ENCODE measurements around the gene NLRP7. TPM values are rescaled to one million over a fixed set of nuclear protein-coding genes. Genes with fewer than 3 reads are reported as not detected.

NLRP7 gene
- total RNA-seq, 2 donors from 2014 or later: 7.6 TPM; not detected in 1

DNA sequence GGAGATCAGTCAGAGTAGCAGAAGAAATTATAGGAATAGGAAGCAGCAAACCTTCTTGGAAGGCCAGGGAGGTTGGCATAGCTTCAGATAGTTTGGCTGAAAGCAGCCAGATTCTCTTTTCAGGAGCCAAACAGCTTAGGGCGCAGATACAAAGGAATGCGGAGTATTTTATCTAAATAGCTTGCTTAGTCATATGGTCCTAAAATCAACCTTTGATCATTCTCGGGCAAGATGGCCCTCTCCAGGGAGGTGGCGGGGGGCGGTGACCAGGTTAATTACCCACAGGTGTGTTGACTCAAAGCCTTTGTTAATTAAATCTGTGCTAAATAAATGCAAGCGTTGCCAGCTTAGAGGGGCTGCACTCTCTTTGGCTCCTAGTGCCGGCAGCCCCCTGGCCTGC is 53.9 kb downstream of the NLRP7 start:
- Histone ChIP-seq H3K4me3 (no peak overlapping the region), H3K9me3 (no peaks in the 10 kb centered on the region), H3K27ac (no peak overlapping the region), H3K36me3 (no peaks in the 10 kb centered on the region), H3K4me1 (replicated peaks) (no peaks in the 10 kb centered on the region), H3K27me3 (replicated peaks; ENCODE audit: insufficient read depth) (no peaks in the 10 kb centered on the region)
- TF ChIP-seq POLR2A (IDR thresholded peaks at IDR 0.05) (no peak), POLR2AphosphoS5 (IDR thresholded peaks at IDR 0.05) (no peak)
- TF ChIP-seq, protein P1, sequence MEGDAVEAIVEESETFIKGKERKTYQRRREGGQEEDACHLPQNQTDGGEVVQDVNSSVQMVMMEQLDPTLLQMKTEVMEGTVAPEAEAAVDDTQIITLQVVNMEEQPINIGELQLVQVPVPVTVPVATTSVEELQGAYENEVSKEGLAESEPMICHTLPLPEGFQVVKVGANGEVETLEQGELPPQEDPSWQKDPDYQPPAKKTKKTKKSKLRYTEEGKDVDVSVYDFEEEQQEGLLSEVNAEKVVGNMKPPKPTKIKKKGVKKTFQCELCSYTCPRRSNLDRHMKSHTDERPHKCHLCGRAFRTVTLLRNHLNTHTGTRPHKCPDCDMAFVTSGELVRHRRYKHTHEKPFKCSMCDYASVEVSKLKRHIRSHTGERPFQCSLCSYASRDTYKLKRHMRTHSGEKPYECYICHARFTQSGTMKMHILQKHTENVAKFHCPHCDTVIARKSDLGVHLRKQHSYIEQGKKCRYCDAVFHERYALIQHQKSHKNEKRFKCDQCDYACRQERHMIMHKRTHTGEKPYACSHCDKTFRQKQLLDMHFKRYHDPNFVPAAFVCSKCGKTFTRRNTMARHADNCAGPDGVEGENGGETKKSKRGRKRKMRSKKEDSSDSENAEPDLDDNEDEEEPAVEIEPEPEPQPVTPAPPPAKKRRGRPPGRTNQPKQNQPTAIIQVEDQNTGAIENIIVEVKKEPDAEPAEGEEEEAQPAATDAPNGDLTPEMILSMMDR (IDR thresholded peaks at IDR 0.05): no peak
- 19% methylated on average over 7 of the region's 7 CpGs for WGBS
- DNase-seq (ENCODE audit: low spot score): no peak
- intact Hi-C loops (cut with DNase I): no loop called here

DNA sequence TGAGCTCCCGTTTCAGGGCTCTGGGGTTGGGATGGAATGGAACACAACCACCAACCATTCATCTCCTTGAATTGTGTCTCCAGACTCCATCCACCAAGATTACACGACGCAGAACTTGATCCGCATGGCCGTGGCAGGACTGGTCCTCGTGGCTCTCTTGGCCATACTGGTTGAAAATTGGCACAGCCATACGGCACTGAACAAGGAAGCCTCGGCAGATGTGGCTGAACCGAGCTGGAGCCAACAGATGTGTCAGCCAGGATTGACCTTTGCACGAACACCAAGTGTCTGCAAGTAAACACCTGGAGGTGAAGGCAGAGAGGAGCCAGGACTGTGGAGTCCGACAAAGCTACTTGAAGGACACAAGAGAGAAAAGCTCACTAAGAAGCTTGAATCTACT is 57.8 kb downstream of the NLRP7 start:
- intact Hi-C loops (cut with DNase I): no loop called here
- Histone ChIP-seq H3K27ac (no peak overlapping the region), H3K36me3 (no peaks in the 10 kb centered on the region), H3K4me1 (replicated peaks) (no peaks in the 10 kb centered on the region), H3K27me3 (replicated peaks; ENCODE audit: insufficient read depth) (no peaks in the 10 kb centered on the region), H3K9me3 (no peaks in the 10 kb centered on the region), H3K4me3 (no peak overlapping the region)
- TF ChIP-seq, protein P1 (IDR thresholded peaks at IDR 0.05): no peak
- TF ChIP-seq POLR2A (IDR thresholded peaks at IDR 0.05): no peak
- no peak for TF ChIP-seq POLR2AphosphoS5 (IDR thresholded peaks at IDR 0.05)
- DNase-seq (ENCODE audit: low spot score): no peak
- WGBS: 90% methylated on average over 11 of the region's 11 CpGs

DNA sequence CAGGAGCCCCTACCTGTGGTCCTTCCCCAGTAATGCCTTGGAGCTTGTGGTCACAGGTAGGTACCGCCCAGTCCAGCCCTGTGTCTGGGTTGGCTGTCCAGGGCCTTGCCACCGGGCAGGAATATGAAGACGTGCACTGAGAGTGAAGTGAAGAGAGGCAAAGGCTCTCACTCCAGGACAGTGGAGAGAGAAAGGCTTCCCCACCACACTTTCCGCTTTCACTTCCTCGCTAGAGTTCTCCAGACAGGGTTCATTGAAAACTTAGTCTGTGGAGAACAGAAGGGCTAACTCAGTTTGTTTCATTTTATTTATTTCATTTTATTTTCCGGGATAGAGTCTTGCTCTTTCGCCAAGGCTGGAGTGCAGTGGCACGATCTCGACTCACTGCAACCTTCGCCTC is 59.1 kb downstream of the NLRP7 start:
- intact Hi-C loops (cut with DNase I): no loop called here
- Histone ChIP-seq H3K36me3 (no peaks in the 10 kb centered on the region), H3K27ac (no peak overlapping the region), H3K4me3 (no peak overlapping the region), H3K27me3 (replicated peaks; ENCODE audit: insufficient read depth) (no peaks in the 10 kb centered on the region), H3K4me1 (replicated peaks) (no peaks in the 10 kb centered on the region), H3K9me3 (no peaks in the 10 kb centered on the region)
- TF ChIP-seq POLR2A (IDR thresholded peaks at IDR 0.05) (no peak), POLR2AphosphoS5 (IDR thresholded peaks at IDR 0.05) (no peak)
- TF ChIP-seq, protein P1 (IDR thresholded peaks at IDR 0.05): no peak
- DNase-seq (ENCODE audit: low spot score): no peak
- WGBS: 89% methylated on average over 10 of the region's 10 CpGs

DNA sequence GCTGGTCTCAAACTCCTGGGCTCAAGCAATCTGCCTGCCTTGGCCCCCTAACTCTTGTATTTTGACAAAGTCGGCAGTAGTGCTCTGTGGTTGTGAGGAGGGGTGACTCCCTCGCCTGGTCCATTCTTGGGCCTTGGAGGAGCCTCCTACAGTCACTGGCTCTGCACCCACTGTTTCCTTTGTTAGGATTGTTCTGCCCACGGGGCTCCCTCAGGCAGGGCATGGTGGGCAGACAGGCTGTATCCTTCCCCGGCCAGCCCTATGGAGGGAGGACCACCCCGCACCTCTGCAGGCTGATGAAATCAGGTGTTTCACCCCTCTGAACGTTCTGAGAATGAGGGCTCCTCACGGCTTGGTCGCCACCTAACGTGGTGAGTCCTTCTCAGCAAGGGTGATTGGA is 64.1 kb downstream of the NLRP7 start:
- Histone ChIP-seq H3K4me3 (no peak overlapping the region), H3K27ac (no peak overlapping the region), H3K9me3 (no peaks in the 10 kb centered on the region), H3K4me1 (replicated peaks) (no peaks in the 10 kb centered on the region), H3K27me3 (replicated peaks; ENCODE audit: insufficient read depth) (no peaks in the 10 kb centered on the region), H3K36me3 (no peaks in the 10 kb centered on the region)
- DNase-seq (ENCODE audit: low spot score): no peak
- TF ChIP-seq, protein P1 (IDR thresholded peaks at IDR 0.05): no peak
- WGBS: 78% methylated on average over 8 of the region's 9 CpGs
- intact Hi-C loops (cut with DNase I): no loop called here

- no peaks in the 10 kb centered on the region for H3K9me3 ChIP-seq
- H3K27ac ChIP-seq: no peak overlapping the region
- H3K36me3 ChIP-seq: no peaks in the 10 kb centered on the region
- no peaks in the 10 kb centered on the region for H3K27me3 ChIP-seq (replicated peaks; ENCODE audit: insufficient read depth)
- intact Hi-C loops (cut with DNase I): no loop called here
- no peak for DNase-seq (ENCODE audit: low spot score)
- 42% methylated on average over 7 of the region's 7 CpGs for WGBS
- TF ChIP-seq POLR2AphosphoS5 (IDR thresholded peaks at IDR 0.05) (no peak), POLR2A (IDR thresholded peaks at IDR 0.05) (no peak)
- TF ChIP-seq, protein P1 (IDR thresholded peaks at IDR 0.05): no peak
- H3K4me3 ChIP-seq: no peak overlapping the region
- H3K4me1 ChIP-seq (replicated peaks): no peaks in the 10 kb centered on the region
Measured at GRCh38 chr19:54882758-54883157, 64.6 kb downstream of the NLRP7 start.

All from prostate gland (tissue), 2 donors.